ENCODE measurements around the gene RAB31. TPM values are rescaled to one million over a fixed set of nuclear protein-coding genes. Genes with fewer than 3 reads are reported as not detected.

RAB31 gene
- total RNA-seq, 1 donor from 2014 or later, result 36.8 TPM

DNA sequence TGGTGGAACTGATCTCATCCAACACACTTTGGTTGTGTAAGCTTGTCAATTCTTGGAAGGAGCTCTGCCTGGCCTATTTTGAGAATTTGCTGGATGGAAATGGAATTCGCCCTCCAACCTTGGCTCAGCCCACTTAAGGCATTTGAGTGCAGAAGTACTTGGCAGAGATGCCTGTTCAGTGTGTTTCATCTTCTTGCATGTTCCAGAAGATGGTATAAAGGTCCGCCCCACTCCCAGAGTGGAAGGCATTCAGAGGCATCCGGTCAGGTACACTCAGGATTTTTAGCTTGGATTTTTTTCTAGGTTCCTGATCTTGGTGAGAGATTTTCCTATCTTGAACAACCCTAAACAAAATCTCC, 116.4 kb downstream of the RAB31 start:
- DNase-seq (ENCODE audit: low spot score in 2 of 2), result peak in 1 of 2 donors; percentile 83
- intact Hi-C loops (cut with DNase I), result loop anchor here (5.0 kb wide), 2 partner anchors 52 to 207 kb away; no protein-coding TSS in a partner anchor
- Histone ChIP-seq H3K36me3 (no peaks in the 10 kb centered on the region), H3K27ac (peak overlapping the region; percentile 42 to 66), H3K4me3 (no peak overlapping the region), H3K4me1 (peaks cover 14 to 35% of the 10 kb centered on the region in 2 donors), H3K9me3 (no peaks in the 10 kb centered on the region), H3K27me3 (no peaks in the 10 kb centered on the region)
- TF ChIP-seq, protein P1, sequence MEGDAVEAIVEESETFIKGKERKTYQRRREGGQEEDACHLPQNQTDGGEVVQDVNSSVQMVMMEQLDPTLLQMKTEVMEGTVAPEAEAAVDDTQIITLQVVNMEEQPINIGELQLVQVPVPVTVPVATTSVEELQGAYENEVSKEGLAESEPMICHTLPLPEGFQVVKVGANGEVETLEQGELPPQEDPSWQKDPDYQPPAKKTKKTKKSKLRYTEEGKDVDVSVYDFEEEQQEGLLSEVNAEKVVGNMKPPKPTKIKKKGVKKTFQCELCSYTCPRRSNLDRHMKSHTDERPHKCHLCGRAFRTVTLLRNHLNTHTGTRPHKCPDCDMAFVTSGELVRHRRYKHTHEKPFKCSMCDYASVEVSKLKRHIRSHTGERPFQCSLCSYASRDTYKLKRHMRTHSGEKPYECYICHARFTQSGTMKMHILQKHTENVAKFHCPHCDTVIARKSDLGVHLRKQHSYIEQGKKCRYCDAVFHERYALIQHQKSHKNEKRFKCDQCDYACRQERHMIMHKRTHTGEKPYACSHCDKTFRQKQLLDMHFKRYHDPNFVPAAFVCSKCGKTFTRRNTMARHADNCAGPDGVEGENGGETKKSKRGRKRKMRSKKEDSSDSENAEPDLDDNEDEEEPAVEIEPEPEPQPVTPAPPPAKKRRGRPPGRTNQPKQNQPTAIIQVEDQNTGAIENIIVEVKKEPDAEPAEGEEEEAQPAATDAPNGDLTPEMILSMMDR (IDR thresholded peaks at IDR 0.05), result no peak

DNA sequence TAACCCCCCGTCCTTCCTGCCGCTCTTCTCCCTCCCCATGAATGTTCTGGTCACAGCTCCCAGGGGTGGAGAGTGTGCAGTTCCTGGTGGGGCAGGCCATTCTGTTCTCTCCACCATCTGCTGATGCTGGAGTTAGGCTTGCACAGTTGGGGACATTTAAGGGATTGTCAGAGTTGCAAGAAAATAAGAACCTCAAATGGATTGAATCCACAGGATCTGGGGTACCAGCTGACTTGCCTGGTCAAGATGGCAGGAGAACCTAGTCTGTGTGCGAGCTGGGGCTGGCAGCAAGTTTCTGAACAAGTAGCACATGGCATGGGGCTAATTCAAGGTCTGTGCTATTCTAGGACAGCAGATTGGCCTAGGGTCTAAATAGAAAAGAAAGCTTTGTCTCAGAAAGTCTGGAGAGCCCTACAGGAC, 116.9 kb downstream of the RAB31 start:
- intact Hi-C loops (cut with DNase I), result loop anchor here (5.0 kb wide), 2 partner anchors 53 to 208 kb away; no protein-coding TSS in a partner anchor
- Histone ChIP-seq H3K9me3 (no peaks in the 10 kb centered on the region), H3K4me1 (peaks cover 14 to 35% of the 10 kb centered on the region in 2 donors), H3K36me3 (no peaks in the 10 kb centered on the region), H3K27ac (peak overlapping the region; percentile 42 to 66), H3K27me3 (no peaks in the 10 kb centered on the region), H3K4me3 (no peak overlapping the region)
- TF ChIP-seq, protein P1 (IDR thresholded peaks at IDR 0.05), result no peak
- no peak for DNase-seq (ENCODE audit: low spot score in 2 of 2)

DNA sequence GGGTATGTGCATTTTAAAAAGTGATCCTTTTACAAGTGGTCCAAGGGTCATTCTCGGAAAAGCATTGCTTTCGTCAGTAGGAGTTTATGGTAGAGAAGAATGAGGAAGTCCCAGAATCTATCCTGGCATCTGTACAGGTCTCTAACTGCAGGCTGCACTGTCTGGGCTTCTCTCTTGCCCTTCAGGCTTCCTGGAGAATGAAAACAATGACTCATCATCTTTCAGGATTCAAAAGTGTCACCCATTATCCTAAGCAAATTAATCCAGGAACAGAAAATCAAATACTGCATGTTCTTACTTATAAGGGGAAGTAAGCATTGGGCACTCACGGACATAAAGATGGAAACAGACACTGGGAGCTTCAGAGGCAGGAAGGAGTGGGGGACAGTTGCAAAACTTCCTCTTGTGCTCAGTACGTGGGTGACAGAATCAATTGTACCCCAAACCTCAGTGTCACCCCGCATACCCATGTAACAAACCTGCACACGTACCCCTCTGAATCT, 117.5 kb downstream of the RAB31 start:
- TF ChIP-seq, protein P1 (IDR thresholded peaks at IDR 0.05), result no peak
- no peaks in the 10 kb centered on the region for H3K9me3 ChIP-seq
- no peak for DNase-seq (ENCODE audit: low spot score in 2 of 2)
- H3K27me3 ChIP-seq, result no peaks in the 10 kb centered on the region
- no peaks in the 10 kb centered on the region for H3K36me3 ChIP-seq
- peaks cover 14 to 35% of the 10 kb centered on the region in 2 donors for H3K4me1 ChIP-seq
- H3K4me3 ChIP-seq, result no peak overlapping the region
- intact Hi-C loops (cut with DNase I), result no loop called here
- peak overlapping the region; percentile 42 to 66 for H3K27ac ChIP-seq

DNA sequence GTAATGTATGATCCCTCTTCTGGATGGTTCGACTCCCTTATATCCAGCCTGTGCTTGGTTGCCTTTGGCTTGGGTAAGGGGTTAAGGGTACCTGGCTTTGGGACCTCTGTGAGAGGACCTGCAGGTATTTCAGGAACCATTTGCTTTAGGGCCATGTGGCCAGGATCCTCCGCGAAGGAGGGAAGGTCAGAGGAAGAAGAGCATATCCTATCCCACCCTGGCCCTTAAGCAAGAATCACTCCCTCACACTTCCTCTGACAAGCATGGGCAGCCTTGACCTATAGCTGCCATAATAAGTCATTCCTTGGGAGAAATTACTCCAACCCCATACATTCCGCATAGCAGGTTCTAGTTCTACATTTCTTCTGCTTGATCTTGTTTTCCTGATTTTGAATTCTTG, 118.6 kb downstream of the RAB31 start:
- peaks cover 20 to 40% of the 10 kb centered on the region in 2 donors for H3K4me1 ChIP-seq
- H3K4me3 ChIP-seq, result no peak overlapping the region
- DNase-seq (ENCODE audit: low spot score in 2 of 2), result no peak
- H3K9me3 ChIP-seq, result no peaks in the 10 kb centered on the region
- no peaks in the 10 kb centered on the region for H3K36me3 ChIP-seq
- intact Hi-C loops (cut with DNase I), result no loop called here
- TF ChIP-seq, protein P1 (IDR thresholded peaks at IDR 0.05), result no peak
- H3K27ac ChIP-seq, result peak overlapping the region in 1 of 2 donors; percentile 27
- H3K27me3 ChIP-seq, result no peaks in the 10 kb centered on the region

DNA sequence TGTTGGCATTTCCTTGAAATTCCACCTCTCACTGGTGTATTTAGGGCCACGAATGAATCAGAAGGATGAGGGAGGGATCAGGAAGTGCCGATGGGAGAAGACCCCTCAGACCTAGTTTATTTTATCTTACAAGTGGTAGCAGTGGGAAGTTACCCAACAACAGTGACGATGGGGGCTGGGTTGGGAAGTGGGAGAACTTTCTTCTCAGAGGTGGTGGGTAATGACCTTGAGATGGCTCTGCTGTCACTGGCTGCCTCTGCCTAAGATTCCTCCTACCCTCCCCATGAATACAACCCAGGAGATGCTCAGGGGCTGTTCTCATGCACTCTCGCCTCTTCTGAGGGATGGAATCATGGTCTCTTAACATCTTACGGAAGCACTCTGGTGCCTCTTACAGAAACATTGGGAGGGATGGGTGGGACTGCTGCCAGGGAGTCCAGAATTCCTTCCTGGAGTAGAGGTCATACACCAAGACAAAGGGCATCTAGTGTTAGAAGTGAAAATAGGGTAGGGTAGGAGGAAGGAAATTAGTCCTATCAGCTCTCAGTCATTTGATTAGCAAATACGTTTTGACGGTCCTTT, 119.2 kb downstream of the RAB31 start:
- DNase-seq (ENCODE audit: low spot score in 2 of 2), result no peak
- TF ChIP-seq, protein P1 (IDR thresholded peaks at IDR 0.05), result no peak
- Histone ChIP-seq H3K4me3 (no peak overlapping the region), H3K27me3 (no peaks in the 10 kb centered on the region), H3K9me3 (no peaks in the 10 kb centered on the region), H3K4me1 (peaks cover 21 to 43% of the 10 kb centered on the region in 2 donors), H3K27ac (peak overlapping the region; percentile 27 to 44), H3K36me3 (no peaks in the 10 kb centered on the region)
- intact Hi-C loops (cut with DNase I), result no loop called here
